ENCODE data around the gene PPFIA4.

DNA sequence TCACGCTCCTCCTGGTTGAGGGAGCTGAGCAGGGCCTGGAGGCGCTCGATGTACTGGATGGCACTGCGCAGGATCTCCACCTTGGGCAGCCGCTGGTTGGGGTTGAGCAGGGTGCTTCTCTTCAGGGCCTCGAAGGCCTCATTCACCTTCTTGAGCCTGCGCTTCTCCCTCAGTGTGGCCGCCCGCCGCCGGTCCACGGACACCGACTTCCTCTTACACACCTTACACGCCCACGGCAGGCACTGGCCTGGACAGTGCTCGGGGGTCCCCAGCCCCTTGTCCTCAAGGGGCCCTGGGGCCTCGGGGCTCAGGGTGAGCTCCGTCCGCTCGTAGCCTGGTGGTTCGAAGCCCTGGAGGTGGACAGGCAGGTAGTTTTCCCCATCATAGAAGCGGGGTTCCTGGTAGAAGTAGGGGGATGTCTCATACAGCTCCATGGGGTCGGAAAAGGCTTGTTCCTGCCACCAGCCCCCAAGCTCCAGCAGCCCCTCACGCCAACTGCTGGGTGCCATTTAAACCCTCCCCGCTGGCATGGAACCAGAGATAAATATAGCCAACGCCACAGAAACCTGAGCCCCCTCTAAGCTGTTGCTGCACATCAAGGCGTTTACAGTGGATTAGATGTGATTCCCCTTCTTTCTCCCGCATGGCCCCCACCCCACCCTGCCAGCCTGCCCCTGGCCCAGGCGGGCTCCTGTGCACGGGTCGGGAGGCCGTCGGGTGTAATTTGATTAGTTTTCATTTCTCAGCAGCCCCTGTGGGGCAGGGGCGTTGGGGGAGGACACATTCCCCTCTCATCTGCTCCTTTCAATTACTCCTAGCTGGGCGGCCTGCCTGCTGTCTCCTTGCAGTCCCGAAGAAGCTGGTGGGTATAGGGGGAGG lies 59.5 kb downstream of the PPFIA4 start, which contains the start of gene MYOG:
- no peak for TF ChIP-seq POLR2A (IDR thresholded peaks at IDR 0.05; ENCODE audit: low read depth, low read length)
- TF ChIP-seq EZH2 (IDR thresholded peaks at IDR 0.05; ENCODE audit: borderline replicate concordance, low read depth, low read length, severe bottlenecking): no peak
- TF ChIP-seq CTCF (IDR thresholded peaks at IDR 0.05; ENCODE audit: extremely low read depth in 1 of 2, insufficient read depth in 1 of 2, low read depth in 1 of 2, low read length in 2 of 2): no peak
- TF ChIP-seq MAX (IDR thresholded peaks at IDR 0.05; ENCODE audit: insufficient read depth, insufficient read length): no peak

Data from endothelial cell of umbilical vein (primary cell).